Liver (tissue), 9 donors: ENCODE results near the gene RAD51. TPM values are rescaled to one million over a fixed set of nuclear protein-coding genes. Genes with fewer than 3 reads are reported as not detected.

Source experiments
- DNase-seq: peaks from one replicate; pipeline ENCODE4 v3.0.0-alpha.2; 2017; ENCODE audit warnings: low spot score
- H3K27ac ChIP-seq, 2 donors: one replicate each; pipeline ENCODE4 v1.7.0; 2013; ENCODE audit warnings: inconsistent platforms in 2 of 2, low read length in 2 of 2, control low read depth in 1 of 2, low read depth in 1 of 2, mild to moderate bottlenecking in 1 of 2
- H3K27me3 ChIP-seq, 4 donors: one replicate each; pipeline versions ENCODE4 v1.6.1 to v1.7.0; 2013; ENCODE audit warnings: low read length in 3 of 4, inconsistent platforms in 1 of 4, mild to moderate bottlenecking in 1 of 4, moderate library complexity in 1 of 4; ENCODE audit not compliant: control insufficient read depth in 4 of 4, insufficient read depth in 4 of 4
- H3K36me3 ChIP-seq, 4 donors: one replicate each; pipeline versions ENCODE4 v1.6.1 to v1.7.0; 2013; ENCODE audit warnings: low read length in 3 of 4, mild to moderate bottlenecking in 3 of 4, low read depth in 1 of 4, moderate library complexity in 1 of 4; ENCODE audit not compliant: control insufficient read depth in 4 of 4, insufficient read depth in 3 of 4
- H3K4me1 ChIP-seq, 4 donors: one replicate each; pipeline versions ENCODE4 v1.6.1 to v1.7.0; 2013; ENCODE audit warnings: low read length in 3 of 4, mild to moderate bottlenecking in 3 of 4, moderate library complexity in 1 of 4; ENCODE audit not compliant: control insufficient read depth in 4 of 4, insufficient read depth in 4 of 4
- H3K4me3 ChIP-seq, 3 donors: one replicate each; pipeline versions ENCODE4 v1.6.1 to v1.7.0; 2013; ENCODE audit warnings: low read length in 3 of 3, control low read depth in 1 of 3, low read depth in 1 of 3, mild to moderate bottlenecking in 1 of 3
- H3K9ac ChIP-seq, 2 donors: one replicate each; pipeline ENCODE4 v1.7.0; 2013; ENCODE audit warnings: low read length in 2 of 2, mild to moderate bottlenecking in 2 of 2, moderate library complexity in 2 of 2, control low read depth in 1 of 2, low read depth in 1 of 2
- H3K9me3 ChIP-seq, 4 donors: one replicate each; pipeline versions ENCODE4 v1.6.1 to v1.7.0; 2013; ENCODE audit warnings: low read length in 3 of 4; ENCODE audit not compliant: control insufficient read depth in 4 of 4
- ATF3 ChIP-seq: IDR thresholded peaks from 2 replicates; pipeline ENCODE4 v1.6.1; 2016; ENCODE audit warnings: antibody characterized with exemption
- EGR1 ChIP-seq, 2 donors: IDR thresholded peaks; 2 replicates each; pipeline ENCODE4 v1.6.1; 2016 to 2018; ENCODE audit warnings: antibody characterized with exemption in 2 of 2, low read depth in 2 of 2
- GABPA ChIP-seq, 2 donors: IDR thresholded peaks in 1 of 2; conservative IDR thresholded peaks in 1 of 2; 2 replicates each; pipeline ENCODE4 v1.6.1; 2016; ENCODE audit warnings: antibody characterized with exemption in 2 of 2, mild to moderate bottlenecking in 1 of 2, moderate library complexity in 1 of 2
- HNF4A ChIP-seq, 2 donors: conservative IDR thresholded peaks; 2 replicates each; pipeline ENCODE4 v1.6.1; 2016; ENCODE audit warnings: antibody characterized with exemption in 2 of 2, mild to moderate bottlenecking in 2 of 2
- JUND ChIP-seq, 2 donors: IDR thresholded peaks; 2 replicates each; pipeline ENCODE4 v1.6.1; 2016; ENCODE audit warnings: antibody characterized with exemption in 2 of 2
- MAX ChIP-seq: IDR thresholded peaks from 2 replicates; pipeline ENCODE4 v1.6.1; 2016; ENCODE audit warnings: antibody characterized with exemption
- NR2F2 ChIP-seq: IDR thresholded peaks from 2 replicates; pipeline ENCODE4 v1.6.1; 2016; ENCODE audit warnings: antibody characterized with exemption
- REST ChIP-seq: IDR thresholded peaks from 2 replicates; pipeline ENCODE4 v1.6.1; 2016; ENCODE audit warnings: antibody characterized with exemption, mild to moderate bottlenecking
- SP1 ChIP-seq: IDR thresholded peaks from 2 replicates; pipeline ENCODE4 v1.6.1; 2018; ENCODE audit warnings: antibody characterized with exemption, mild to moderate bottlenecking
- TAF1 ChIP-seq: conservative IDR thresholded peaks from 2 replicates; pipeline ENCODE4 v1.6.1; 2016; ENCODE audit warnings: antibody characterized with exemption, mild to moderate bottlenecking
- ZBTB33 ChIP-seq: IDR thresholded peaks from 2 replicates; pipeline ENCODE4 v1.6.1; 2016; ENCODE audit warnings: antibody characterized with exemption
- WGBS: extraction: QIAGEN DNeasy Blood & Tissue Kit; methylation state at CpG from one replicate; pipeline ENCODE4 v1.1.7; 2013; 5-methylcytosine and 5-hydroxymethylcytosine counted together
- polyA plus RNA-seq, 2 donors: library from polyadenylated mRNA; stranded (reverse) in 1 of 2; unstranded in 1 of 2; fragments of 200-250 nt in 1 of 2; fragments of >200 nt in 1 of 2; fragmentation: Nextera tagmentation in 1 of 2; extraction: Ambion mirVana in 1 of 2; gene quantifications; one replicate each; pipeline versions ENCODE4 v1.2.1 to v1.2.3, GENCODE V29; 2013 to 2015
- total RNA-seq, 2 donors: library from RNA; depleted of rRNA; stranded (reverse); fragments of >200 nt; gene quantifications; one replicate each; pipeline ENCODE4 v1.2.3, GENCODE V29; 2014
- donor health status: healthy.
- donor health status: healthy.
- donor health status: healthy.
- donor health status: healthy.
- donor health status: healthy.

RAD51 gene
- total and polyA plus RNA-seq, 4 donors, result 0.25 to 11.3 (median 0.69) TPM

GRCh38 chr15:40771242-40771641 is 76.3 kb downstream of the RAD51 start (continued):
- TF ChIP-seq NR2F2, result peak; percentile 34
- no peak for TF ChIP-seq ATF3

GRCh38 chr15:40772014-40772413 is 77.0 kb downstream of the RAD51 start:
- no peaks in the 10 kb centered on the region for H3K9me3 ChIP-seq
- H3K9ac ChIP-seq, result no peak overlapping the region
- TF ChIP-seq EGR1 (IDR thresholded peaks at IDR 0.05; ENCODE audit: low read depth in 2 of 2), result no peak
- TF ChIP-seq ZBTB33, result no peak
- no peak for TF ChIP-seq JUND (IDR thresholded peaks at IDR 0.05)
- TF ChIP-seq GABPA (IDR thresholded peaks at IDR 0.05 in 1 of 2, conservative IDR thresholded peaks at IDR 0.05 in 1 of 2), result no peak
- no peak overlapping the region for H3K4me3 ChIP-seq
- H3K27me3 ChIP-seq, result no peaks in the 10 kb centered on the region
- H3K4me1 ChIP-seq, result peaks cover 4 to 61% (median 38%) of the 10 kb centered on the region in 4 donors
- no peak for DNase-seq
- H3K36me3 ChIP-seq, result peaks cover 0 to 33% (median 14%) of the 10 kb centered on the region in 4 donors
- 95% methylated on average over 13 of the region's 13 CpGs for WGBS
- peak overlapping the region; percentile 33 to 37 for H3K27ac ChIP-seq

GRCh38 chr15:40773496-40773895 is 78.5 kb downstream of the RAD51 start:
- DNase-seq, result no peak
- 91% methylated on average over 8 of the region's 8 CpGs for WGBS
- Histone ChIP-seq H3K9me3 (no peaks in the 10 kb centered on the region), H3K36me3 (peaks cover 1 to 21% (median 13%) of the 10 kb centered on the region in 4 donors), H3K4me3 (no peak overlapping the region), H3K9ac (no peak overlapping the region), H3K27me3 (no peaks in the 10 kb centered on the region), H3K27ac (no peak overlapping the region), H3K4me1 (peaks cover 4 to 58% (median 40%) of the 10 kb centered on the region in 4 donors)
- TF ChIP-seq EGR1 (IDR thresholded peaks at IDR 0.05; ENCODE audit: low read depth in 2 of 2), result no peak
- TF ChIP-seq TAF1, result no peak
- no peak for TF ChIP-seq HNF4A (conservative IDR thresholded peaks at IDR 0.05)
- TF ChIP-seq MAX, result no peak
- TF ChIP-seq REST, result no peak
- no peak for TF ChIP-seq SP1
